ENCODE measurements around the gene DDOST. TPM values are rescaled to one million over a fixed set of nuclear protein-coding genes. Genes with fewer than 3 reads are reported as not detected.

The DDOST gene
- 269 and 276 TPM in 2 replicates for total RNA-seq (2014; rRNA removed; shearing (Covaris generic))

GRCh38 chr1:20661207-20662109, at the start of gene DDOST:
TSS of gene DDOST (minus strand) at chr1:20661369. CDS start at chr1:20661350, 19 bp downstream.
- peak; percentile 97 for DNase-seq (ENCODE audit: low spot score)

DNA sequence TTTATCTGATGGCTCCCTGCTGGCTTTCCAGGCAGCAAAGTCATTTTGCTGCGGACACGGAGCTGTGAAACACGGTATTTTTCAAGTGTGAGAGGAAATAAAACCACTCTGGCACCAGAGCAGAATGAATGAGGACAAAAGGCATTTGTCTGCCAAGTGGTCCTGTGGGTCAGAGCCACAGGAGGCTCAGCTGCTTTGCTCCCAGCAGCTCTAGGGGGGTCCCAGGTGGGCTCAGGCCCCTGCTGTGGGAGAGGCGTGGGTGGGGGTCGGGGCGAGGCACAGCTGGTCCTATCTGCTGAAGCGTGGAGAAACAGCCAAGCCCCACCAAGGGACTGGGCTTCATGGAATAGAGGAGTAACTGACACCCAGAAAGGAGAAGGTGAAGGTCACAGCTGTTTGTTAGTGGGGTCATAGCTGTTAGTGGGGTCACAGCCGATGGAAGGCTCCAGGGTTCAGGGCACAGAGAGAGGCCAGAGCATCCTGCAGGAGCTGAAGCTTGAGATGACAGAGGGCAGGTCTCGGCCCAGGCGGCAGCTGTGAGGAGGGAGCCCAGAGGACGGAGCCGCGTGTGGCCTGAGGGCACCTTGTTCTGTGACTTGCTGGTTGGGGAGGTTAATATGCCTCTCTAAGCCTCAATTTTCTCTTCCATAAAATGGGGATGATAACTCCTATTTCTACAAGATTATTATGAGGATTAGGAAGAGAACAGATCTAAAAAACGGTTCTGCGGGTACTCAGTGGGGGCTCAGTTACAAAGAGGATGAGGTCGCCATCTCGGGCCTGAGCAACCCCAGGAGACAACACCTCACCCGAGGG, 49.5 kb upstream of the DDOST start:
- DNase-seq (ENCODE audit: low spot score) = no peak

DNA sequence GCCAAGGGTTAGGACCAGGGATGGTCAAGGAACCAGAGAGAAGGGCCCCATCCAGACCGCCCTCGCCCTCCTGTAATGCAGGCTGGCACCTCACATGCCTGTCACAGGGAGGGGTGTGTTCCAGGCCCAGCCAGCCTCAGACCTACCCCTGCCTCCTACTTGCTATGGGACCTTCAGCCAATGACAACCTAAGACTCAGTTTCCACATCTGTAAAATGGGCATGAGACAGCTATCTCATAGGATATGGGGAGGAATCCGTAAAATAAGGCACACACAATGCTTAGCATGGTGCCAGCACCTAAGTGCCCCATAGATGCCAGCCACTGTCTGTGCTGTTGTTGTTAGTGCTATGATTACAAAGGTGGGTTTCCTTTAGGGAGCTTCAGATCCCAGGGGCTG, 48.7 kb upstream of the DDOST start:
- no peak for DNase-seq (ENCODE audit: low spot score)

- no peak for DNase-seq (ENCODE audit: low spot score)
Observed at GRCh38 chr1:20708891-20709290, 47.7 kb upstream of the DDOST start.

- no peak for DNase-seq (ENCODE audit: low spot score)
Observed at GRCh38 chr1:20708057-20708456, 46.9 kb upstream of the DDOST start.

DNA sequence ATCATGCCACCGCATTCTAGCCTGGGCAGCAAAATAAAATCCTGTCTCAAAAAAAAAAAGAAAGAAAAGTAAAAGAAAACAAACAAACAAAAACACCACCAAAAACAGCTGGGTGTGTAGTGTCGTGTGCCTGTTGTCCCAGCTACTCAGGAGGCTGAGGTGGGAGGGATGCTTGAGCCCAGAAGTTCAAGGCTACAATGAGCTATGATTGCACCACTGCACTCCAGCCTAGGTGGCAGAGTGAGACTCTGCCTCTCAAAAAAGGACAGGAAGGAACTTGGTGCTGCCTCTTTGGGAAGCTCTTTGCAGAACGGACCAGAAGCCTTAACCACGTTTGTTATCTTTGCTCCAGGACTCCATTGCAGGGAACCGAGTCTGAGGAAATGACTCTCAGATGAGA, 45.7 kb upstream of the DDOST start:
- no peak for DNase-seq (ENCODE audit: low spot score)

DNA sequence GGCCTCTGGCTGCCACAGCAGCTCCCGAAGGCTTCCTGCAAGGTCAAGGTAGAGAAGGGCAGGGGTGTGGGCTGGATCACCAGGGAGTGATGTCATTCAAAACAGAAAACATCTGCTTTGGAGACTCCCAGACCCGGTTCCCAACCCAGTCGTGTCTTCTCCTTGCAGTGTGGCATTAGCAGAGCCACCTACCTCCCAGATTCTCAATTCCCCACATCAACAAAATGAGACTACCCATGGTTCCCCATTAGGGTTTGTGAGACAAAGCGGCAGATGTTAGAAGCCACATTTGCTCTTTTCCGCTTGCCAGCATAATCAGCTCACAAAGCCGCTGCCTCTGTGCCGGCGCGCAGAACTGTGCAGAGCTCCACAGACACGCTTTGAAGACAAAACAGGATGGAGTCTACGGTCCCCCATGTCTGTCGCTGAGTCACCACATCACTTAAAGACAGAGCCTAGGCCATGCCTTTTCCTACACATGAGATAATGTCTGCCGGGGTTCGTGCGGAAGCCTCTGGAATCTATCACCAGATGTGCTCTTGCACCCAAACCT, 44.1 kb upstream of the DDOST start:
- no peak for DNase-seq (ENCODE audit: low spot score)

- no peak for DNase-seq (ENCODE audit: low spot score)
Observed at GRCh38 chr1:20704390-20705202, 43.4 kb upstream of the DDOST start.

- no peak for DNase-seq (ENCODE audit: low spot score)
Observed at GRCh38 chr1:20703124-20703756, 42.1 kb upstream of the DDOST start.

GRCh38 chr1:20702416-20702815, 41.2 kb upstream of the DDOST start:
- DNase-seq (ENCODE audit: low spot score) = peak; percentile 41

GRCh38 chr1:20701847-20702246, 40.7 kb upstream of the DDOST start:
- DNase-seq (ENCODE audit: low spot score) = no peak

DNA sequence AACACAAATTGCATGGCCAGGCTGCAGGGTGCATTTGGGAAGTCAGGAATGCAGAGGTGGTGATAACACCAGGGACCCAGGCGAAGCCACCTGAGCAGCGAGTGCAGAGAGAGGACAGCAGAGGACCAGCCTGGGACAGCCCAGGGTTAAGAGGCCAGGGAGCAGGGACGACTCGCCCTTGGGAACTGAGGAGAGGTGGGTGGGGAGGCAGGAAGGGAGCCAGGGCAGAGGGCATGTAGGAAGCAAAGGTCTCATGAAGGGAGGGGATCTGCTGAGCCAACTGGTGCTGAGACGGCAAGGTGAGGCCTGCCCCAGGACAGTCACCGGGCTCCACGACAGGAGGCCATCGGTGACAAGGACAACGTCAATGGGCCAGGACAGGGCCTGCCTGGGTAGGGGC, 40.3 kb upstream of the DDOST start:
- DNase-seq (ENCODE audit: low spot score) = no peak

DNA sequence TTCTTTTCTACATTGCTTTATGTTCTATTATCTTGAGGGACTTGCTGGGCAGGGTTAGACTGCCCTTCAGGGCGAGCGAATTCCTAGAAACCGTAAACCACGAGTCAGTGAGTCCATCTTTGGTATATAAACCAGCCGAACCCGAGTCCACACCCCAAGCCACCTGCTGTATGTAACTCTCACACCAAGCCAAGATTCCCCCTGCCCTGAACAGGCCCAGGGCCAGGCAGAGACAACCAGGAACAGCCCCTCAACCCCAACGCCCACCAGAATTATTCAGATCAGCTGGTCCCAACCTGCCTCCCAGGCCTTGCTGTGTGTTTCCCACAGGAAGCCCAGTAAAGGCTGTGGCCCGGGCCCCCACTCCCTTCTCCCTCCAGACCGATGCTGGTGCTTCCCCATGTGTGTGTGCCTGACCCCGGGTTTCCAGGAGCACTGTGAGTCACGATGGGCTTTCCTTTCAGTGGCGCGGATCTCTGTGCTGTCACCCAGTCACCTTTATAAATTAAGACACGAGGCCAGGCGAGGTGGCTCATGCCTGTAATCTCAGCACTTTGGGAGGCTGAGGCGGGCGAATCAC, 39.6 kb upstream of the DDOST start:
- DNase-seq (ENCODE audit: low spot score) = no peak

- DNase-seq (ENCODE audit: low spot score) = no peak
Observed at GRCh38 chr1:20699558-20699957, 38.4 kb upstream of the DDOST start.

DNA sequence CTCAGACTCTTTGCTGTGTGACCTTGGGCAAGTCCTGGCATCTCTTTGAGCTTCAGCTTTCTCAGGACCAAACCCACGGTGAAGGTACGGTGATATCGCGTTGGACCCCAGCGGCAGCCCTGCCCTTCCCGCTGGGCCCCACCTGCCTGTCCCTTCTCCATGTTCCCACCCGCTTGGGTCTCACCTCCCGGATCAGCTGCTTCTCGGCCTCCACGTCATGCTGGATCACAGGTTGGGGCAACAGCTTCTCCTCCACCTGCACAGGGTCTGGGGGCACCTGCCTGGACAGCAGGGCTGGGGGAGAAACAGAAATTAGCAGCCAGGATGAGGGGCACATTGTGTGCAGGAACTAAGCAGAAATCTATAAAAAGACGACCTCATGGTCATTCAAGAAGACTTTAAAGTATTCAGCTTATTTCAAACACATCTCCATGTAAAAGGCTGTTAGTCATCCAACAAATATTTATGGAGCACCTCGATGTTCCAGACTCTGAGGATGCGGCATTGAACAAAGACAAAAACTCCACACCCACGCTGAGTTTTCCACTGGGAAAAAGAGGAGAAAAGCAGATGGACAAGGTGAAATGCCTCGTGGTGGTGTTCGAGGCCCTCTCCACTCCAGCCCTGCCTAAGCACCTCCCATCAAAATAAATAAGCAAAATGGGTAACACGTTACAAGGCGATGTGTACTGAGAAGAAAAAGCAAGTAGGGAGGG, 37.2 kb upstream of the DDOST start:
- DNase-seq (ENCODE audit: low spot score) = no peak

GRCh38 chr1:20697563-20697962, 36.4 kb upstream of the DDOST start:
- no peak for DNase-seq (ENCODE audit: low spot score)

DNA sequence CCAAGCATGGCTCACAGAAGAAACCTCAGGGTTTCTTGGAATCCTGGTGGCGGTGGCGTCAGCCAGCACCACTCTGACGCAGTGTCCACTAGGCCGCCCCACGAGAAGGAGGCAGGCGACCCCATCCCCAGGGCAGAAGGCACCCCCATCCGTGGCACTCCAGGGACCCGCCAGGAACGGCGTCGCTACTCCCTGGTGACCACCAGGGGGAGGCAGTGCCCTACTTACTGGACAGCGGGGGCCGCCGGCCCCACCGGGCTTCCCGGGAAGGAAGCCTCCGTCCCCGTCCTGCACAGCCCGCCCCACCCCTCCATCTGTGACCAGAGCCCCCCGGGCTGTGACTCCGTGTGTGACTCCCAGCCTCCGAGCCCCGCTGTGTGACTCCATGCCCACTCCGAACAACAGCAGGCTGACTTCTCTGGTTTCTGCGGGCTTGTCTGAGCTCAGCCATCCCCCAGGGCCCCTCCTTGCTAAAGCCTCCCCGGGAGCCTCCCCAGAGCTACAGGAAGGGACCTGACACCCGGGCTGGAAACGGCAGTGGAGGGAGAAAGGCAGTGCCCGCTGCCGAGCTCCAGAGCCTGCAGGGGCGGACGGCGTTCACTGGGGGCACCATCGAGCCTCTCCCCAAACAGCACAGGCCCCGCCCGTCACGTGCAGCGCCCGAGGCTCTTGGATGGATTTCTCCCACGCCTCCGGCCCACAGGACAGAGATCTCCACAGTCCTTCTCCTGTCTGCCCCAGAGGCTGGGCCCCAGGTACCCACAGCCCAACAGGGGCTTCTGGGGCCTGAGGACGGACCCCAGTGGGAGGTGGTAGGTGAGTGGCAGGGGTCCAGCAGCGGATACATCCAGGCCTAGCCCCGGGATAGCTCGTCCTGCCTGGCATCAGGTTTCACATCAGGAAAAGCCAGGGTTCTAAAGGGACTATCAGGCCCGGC, 35.5 kb upstream of the DDOST start:
- DNase-seq (ENCODE audit: low spot score) = peak; percentile 68

GRCh38 chr1:20695515-20695914, 34.3 kb upstream of the DDOST start:
- no peak for DNase-seq (ENCODE audit: low spot score)

- no peak for DNase-seq (ENCODE audit: low spot score)
Observed at GRCh38 chr1:20693623-20694022, 32.5 kb upstream of the DDOST start.

All from HT-29 (cell line).